Activated CD4-positive, alpha-beta T cell treated with anti-CD3 and anti-CD28 coated beads for 4 hours (primary cell): Measurements from ENCODE around the gene MARCO.
"Not testable (repeated sequence)": the region's sequence is repeated elsewhere in the genome, so short reads cannot be mapped to it uniquely, and the experiment has no call there.

Source experiments
- DNase-seq, 2 donors: peaks; one replicate each; pipeline ENCODE4 v3.0.0-alpha.2; 2020

MARCO gene

GRCh38 chr2:118929059-118929458 is 12.9 kb upstream of the MARCO start:
- no peak for DNase-seq

GRCh38 chr2:118932949-118933348 is 9.0 kb upstream of the MARCO start:
- no peak for DNase-seq

GRCh38 chr2:118936306-118936705 is 5.7 kb upstream of the MARCO start:
- DNase-seq, result no peak

- no peak for DNase-seq
These were observed 5.1 kb upstream of the MARCO start for GRCh38 chr2:118936936-118937335.

- DNase-seq, result no peak
These were observed 4.2 kb upstream of the MARCO start for GRCh38 chr2:118937817-118938216.

GRCh38 chr2:118939994-118940393 is 2.0 kb upstream of the MARCO start:
- no peak for DNase-seq

- DNase-seq, result no peak
These were observed 1.4 kb upstream of the MARCO start for GRCh38 chr2:118940486-118941120.

GRCh38 chr2:118943286-118943685 is 1.3 kb downstream of the MARCO start:
- DNase-seq, result no peak

GRCh38 chr2:118945881-118946280 is 3.9 kb downstream of the MARCO start:
- no peak for DNase-seq

- DNase-seq, result not testable (repeated sequence)
These were observed 6.3 kb downstream of the MARCO start for GRCh38 chr2:118948266-118948665.

- no peak for DNase-seq
These were observed 12.5 kb downstream of the MARCO start for GRCh38 chr2:118954297-118955060.

GRCh38 chr2:118965737-118966136 is 23.7 kb downstream of the MARCO start:
- DNase-seq, result no peak

- no peak for DNase-seq
These were observed 25.3 kb downstream of the MARCO start for GRCh38 chr2:118967124-118967880.

GRCh38 chr2:118968042-118968441 is 26.0 kb downstream of the MARCO start:
- no peak for DNase-seq

- DNase-seq, result no peak
These were observed 27.2 kb downstream of the MARCO start for GRCh38 chr2:118968961-118969733.

GRCh38 chr2:118969734-118970395 is 27.9 kb downstream of the MARCO start:
- no peak for DNase-seq

GRCh38 chr2:118970396-118971135 is 28.6 kb downstream of the MARCO start:
- DNase-seq, result no peak

- DNase-seq, result no peak
These were observed 29.5 kb downstream of the MARCO start for GRCh38 chr2:118971245-118972122.

- DNase-seq, result no peak
These were observed 31.6 kb downstream of the MARCO start for GRCh38 chr2:118973542-118973951.

- no peak for DNase-seq
These were observed 32.4 kb downstream of the MARCO start for GRCh38 chr2:118974103-118974993.
